ENCODE results near the gene WFDC2. TPM values are rescaled to one million over a fixed set of nuclear protein-coding genes. Genes with fewer than 3 reads are reported as not detected.

WFDC2 gene
- total and polyA plus RNA-seq, 2 of the 13 experiments (the other 11 are each of a cell fraction or from before 2014, with no cell fraction given): 0.33 TPM; not detected in 1

DNA sequence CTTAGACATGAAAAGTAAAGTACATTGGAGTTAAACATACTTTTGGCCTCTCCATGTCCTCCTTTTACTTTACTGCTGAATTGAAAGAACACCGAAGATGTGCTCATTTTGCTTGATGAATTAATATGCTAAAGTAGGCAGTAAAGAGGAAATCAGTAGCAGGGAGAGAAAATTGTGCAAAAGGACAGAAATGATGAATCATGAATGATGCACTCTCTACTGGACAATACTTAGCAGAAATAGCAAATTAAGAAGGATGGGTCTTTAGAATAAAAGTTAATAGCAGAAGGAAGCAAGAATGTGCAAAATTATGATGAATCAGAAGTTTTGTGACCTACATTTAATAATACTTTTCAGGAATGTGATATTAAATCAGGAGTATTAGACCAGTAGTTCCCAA is 54.3 kb downstream of the WFDC2 start:
- DNase-seq (ENCODE audit: low spot score) (no peak), FAIRE-seq (no peak), ATAC-seq (no peak)
- no peak overlapping the region for H3K4me3 ChIP-seq (replicated peaks in 1 of 3; ENCODE audit: insufficient read depth in 1 of 3, low read depth in 2 of 3, low read length in 3 of 3)
- H3K9ac ChIP-seq (ENCODE audit: insufficient read depth, low read depth, low read length): no peak overlapping the region
- no peak overlapping the region for H3K27ac ChIP-seq (ENCODE audit: extremely low read length, insufficient read depth, low read length)
- no peaks in the 10 kb centered on the region for H3K9me3 ChIP-seq (ENCODE audit: low read length)
- intact Hi-C loops (cut with micrococcal nuclease; ENCODE audit: unreplicated experiment): no loop called here
- ChIA-PET CTCF (ENCODE audit: low intra/inter-chr PET ratio, low total read pairs) (no interaction called here), POLR2A (no interaction called here)
- peaks cover 0 to 6% of the 10 kb centered on the region in 2 experiments; a peak in 1 of 5 replicates for H3K27me3 ChIP-seq (ENCODE audit: control insufficient read depth in 1 of 2, insufficient read depth in 2 of 2, low read length in 2 of 2)
- WGBS (ENCODE audit: low lambda C conversion rate): 0% methylated on average over 1 of the region's 1 CpG
- no peak overlapping the region for H3K4me2 ChIP-seq (ENCODE audit: low read depth, low read length)
- no peaks in the 10 kb centered on the region for H3K79me2 ChIP-seq (ENCODE audit: insufficient read depth, low read length)
- H3K36me3 ChIP-seq (replicated peaks in 1 of 2; ENCODE audit: control insufficient read depth in 1 of 2, insufficient read depth in 2 of 2, low read length in 2 of 2): no peaks in the 10 kb centered on the region
- no peaks in the 10 kb centered on the region for H3K4me1 ChIP-seq (ENCODE audit: insufficient read depth, low read length)
- BruUV-seq (replicated peaks): no TSS peak
- in situ Hi-C loops (cut with HindIII; ENCODE audit: extremely low pct_ligation_motif_present, low pct_unique_long_range_greater_than_20kb): no loop called here
- H4K20me1 ChIP-seq (ENCODE audit: insufficient read depth, low read length): no peaks in the 10 kb centered on the region
- H2AFZ ChIP-seq (ENCODE audit: low read length): no peak overlapping the region
- TF ChIP-seq SIN3B (IDR thresholded peaks at IDR 0.05; ENCODE audit: low read length): no peak
- TF ChIP-seq HOXA9 (CRISPR knock-in tag; IDR thresholded peaks at IDR 0.05; ENCODE audit: borderline replicate concordance): no peak
- TF ChIP-seq ZNF780A (CRISPR knock-in tag; IDR thresholded peaks at IDR 0.05): no peak
- no peak for TF ChIP-seq KAT7 (CRISPR knock-in tag; IDR thresholded peaks at IDR 0.05; ENCODE audit: borderline replicate concordance)
- no peak for TF ChIP-seq REST (IDR thresholded peaks at IDR 0.05; ENCODE audit: borderline replicate concordance in 1 of 2, low read depth in 1 of 2, low read length in 2 of 2)

Data from HepG2 (cell line).